Trophoblast cell (in vitro differentiated cells and primary cell): Measurements from ENCODE around the gene SLC2A4RG.

Source experiments
- DNase-seq, 2 donors: peaks; one replicate each; pipeline ENCODE4 v3.0.0-alpha.2; 2016
- H2AFZ ChIP-seq: 2 replicates; pipeline ENCODE4 v1.6.1; 2013; ENCODE audit warnings: low read length, moderate library complexity, mild to moderate bottlenecking; ENCODE audit not compliant: insufficient read depth, poor library complexity
- H2AK5ac ChIP-seq: 2 replicates; pipeline ENCODE4 v1.6.1; 2013; ENCODE audit warnings: mild to moderate bottlenecking, low read length
- H2BK120ac ChIP-seq: 2 replicates; pipeline ENCODE4 v1.6.1; 2013; ENCODE audit warnings: low read length, mild to moderate bottlenecking, moderate library complexity; ENCODE audit not compliant: insufficient read depth, poor library complexity
- H2BK12ac ChIP-seq: 2 replicates; pipeline ENCODE4 v1.6.1; 2013; ENCODE audit warnings: mild to moderate bottlenecking, low read length, moderate library complexity
- H2BK5ac ChIP-seq: 2 replicates; pipeline ENCODE4 v1.6.1; 2013; ENCODE audit warnings: low read length, low read depth, moderate library complexity, mild to moderate bottlenecking; ENCODE audit not compliant: poor library complexity
- H3K14ac ChIP-seq: 2 replicates; pipeline ENCODE4 v1.6.1; 2013; ENCODE audit warnings: mild to moderate bottlenecking, low read length
- H3K18ac ChIP-seq: 2 replicates; pipeline ENCODE4 v1.6.1; 2013; ENCODE audit warnings: mild to moderate bottlenecking, low read length
- H3K23ac ChIP-seq: 2 replicates; pipeline ENCODE4 v1.6.1; 2013; ENCODE audit warnings: low read length
- H3K27ac ChIP-seq: 2 replicates; pipeline ENCODE4 v1.5.1; 2013; ENCODE audit warnings: low read depth, mild to moderate bottlenecking, inconsistent platforms, low read length, moderate library complexity
- H3K27me3 ChIP-seq: 2 replicates; pipeline ENCODE4 v1.6.1; 2013; ENCODE audit warnings: inconsistent platforms, mild to moderate bottlenecking, low read length, moderate library complexity; ENCODE audit not compliant: insufficient read depth
- H3K36me3 ChIP-seq, 2 experiments: 1 replicate in 1 of 2; 2 replicates in 1 of 2; pipeline ENCODE4 v1.6.1; 2013; ENCODE audit warnings: low read length in 2 of 2, mild to moderate bottlenecking in 2 of 2, moderate library complexity in 1 of 2; ENCODE audit not compliant: insufficient read depth in 2 of 2, control insufficient read depth in 1 of 2
- H3K4ac ChIP-seq: 2 replicates; pipeline ENCODE4 v1.6.1; 2013; ENCODE audit warnings: low read depth, mild to moderate bottlenecking, low read length, moderate library complexity
- H3K4me1 ChIP-seq, 2 experiments: 1 replicate in 1 of 2; 2 replicates in 1 of 2; pipeline ENCODE4 v1.6.1; 2013; ENCODE audit warnings: low read length in 2 of 2, mild to moderate bottlenecking in 2 of 2, moderate library complexity in 1 of 2; ENCODE audit not compliant: insufficient read depth in 2 of 2, control insufficient read depth in 1 of 2
- H3K4me2 ChIP-seq: 2 replicates; pipeline ENCODE4 v1.6.1; 2013; ENCODE audit warnings: inconsistent platforms, mild to moderate bottlenecking, low read length, moderate library complexity
- H3K4me3 ChIP-seq: 2 replicates; pipeline ENCODE4 v1.5.1; 2013; ENCODE audit warnings: mild to moderate bottlenecking, low read depth, low read length, inconsistent platforms
- H3K79me1 ChIP-seq: one replicate; pipeline ENCODE4 v1.6.1; 2013; ENCODE audit warnings: low read length
- H3K79me2 ChIP-seq: 2 replicates; pipeline ENCODE4 v1.6.1; 2013; ENCODE audit warnings: low read length, mild to moderate bottlenecking; ENCODE audit not compliant: control insufficient read depth, insufficient read depth, poor library complexity
- H3K9ac ChIP-seq: 2 replicates; pipeline ENCODE4 v1.6.1; 2013; ENCODE audit warnings: mild to moderate bottlenecking, low read length
- H3K9me3 ChIP-seq: 2 replicates; pipeline ENCODE4 v1.6.1; 2013; ENCODE audit warnings: low read depth, mild to moderate bottlenecking, control low read depth, inconsistent platforms, low read length; ENCODE audit not compliant: insufficient read depth
- H4K12ac ChIP-seq: 2 replicates; pipeline ENCODE4 v1.6.1; 2013; ENCODE audit warnings: low read depth, mild to moderate bottlenecking, low read length, moderate library complexity
- H4K8ac ChIP-seq: 2 replicates; pipeline ENCODE4 v1.6.1; 2013; ENCODE audit warnings: low read depth, mild to moderate bottlenecking, low read length, moderate library complexity
- H4K91ac ChIP-seq: one replicate; pipeline ENCODE4 v1.6.1; 2013; ENCODE audit warnings: low read depth, mild to moderate bottlenecking, low read length, moderate library complexity
- WGBS: extraction: QIAGEN DNeasy Blood & Tissue Kit; methylation state at CpG from one replicate; pipeline ENCODE4 v1.1.7; 2013; ENCODE audit warnings: missing lambda C conversion rate; ENCODE audit not compliant: insufficient read length, insufficient coverage; ENCODE audit errors: extremely low coverage; 5-methylcytosine and 5-hydroxymethylcytosine counted together

The SLC2A4RG gene

GRCh38 chr20:63781181-63781580, 41.6 kb downstream of the SLC2A4RG start:
- DNase-seq, result no peak
- no peak overlapping the region for H3K4ac ChIP-seq
- no peaks in the 10 kb centered on the region for H3K4me1 ChIP-seq
- H4K91ac ChIP-seq, result no peak overlapping the region
- H3K36me3 ChIP-seq, result peaks cover 0 to 2% of the 10 kb centered on the region in 2 experiments
- no peaks in the 10 kb centered on the region for H3K79me1 ChIP-seq
- no peak overlapping the region for H3K27ac ChIP-seq
- H2AK5ac ChIP-seq, result no peak overlapping the region
- H3K27me3 ChIP-seq, result no peaks in the 10 kb centered on the region
- no peak overlapping the region for H2BK5ac ChIP-seq
- no peak overlapping the region for H3K14ac ChIP-seq
- H3K9me3 ChIP-seq, result peaks cover 7% of the 10 kb centered on the region
- no peaks in the 10 kb centered on the region for H3K79me2 ChIP-seq
- no peak overlapping the region for H3K4me3 ChIP-seq
- H2BK12ac ChIP-seq, result no peak overlapping the region
- no peak overlapping the region for H4K12ac ChIP-seq
- H3K23ac ChIP-seq, result no peak overlapping the region
- H3K18ac ChIP-seq, result no peak overlapping the region
- no peak overlapping the region for H2BK120ac ChIP-seq
- WGBS, result no CpG with 5 or more reads among the region's 14 CpGs
- no peak overlapping the region for H4K8ac ChIP-seq
- H3K4me2 ChIP-seq, result no peak overlapping the region
- no peak overlapping the region for H3K9ac ChIP-seq
- no peak overlapping the region for H2AFZ ChIP-seq

GRCh38 chr20:63782051-63782471, 42.5 kb downstream of the SLC2A4RG start:
- H3K9ac ChIP-seq, result no peak overlapping the region
- no peak overlapping the region for H3K4ac ChIP-seq
- H2BK120ac ChIP-seq, result no peak overlapping the region
- H3K36me3 ChIP-seq, result peaks cover 0 to 3% of the 10 kb centered on the region in 2 experiments
- no peak overlapping the region for H4K91ac ChIP-seq
- no peak overlapping the region for H3K27ac ChIP-seq
- H2BK12ac ChIP-seq, result no peak overlapping the region
- no peak overlapping the region for H3K14ac ChIP-seq
- H4K12ac ChIP-seq, result no peak overlapping the region
- H3K9me3 ChIP-seq, result peaks cover 4% of the 10 kb centered on the region
- H2AK5ac ChIP-seq, result no peak overlapping the region
- H3K4me2 ChIP-seq, result no peak overlapping the region
- H3K79me1 ChIP-seq, result no peaks in the 10 kb centered on the region
- no peaks in the 10 kb centered on the region for H3K27me3 ChIP-seq
- H3K18ac ChIP-seq, result no peak overlapping the region
- H2AFZ ChIP-seq, result no peak overlapping the region
- WGBS, result no CpG with 5 or more reads among the region's 18 CpGs
- no peak overlapping the region for H3K4me3 ChIP-seq
- H3K79me2 ChIP-seq, result no peaks in the 10 kb centered on the region
- H2BK5ac ChIP-seq, result no peak overlapping the region
- H4K8ac ChIP-seq, result no peak overlapping the region
- no peaks in the 10 kb centered on the region for H3K4me1 ChIP-seq
- H3K23ac ChIP-seq, result no peak overlapping the region
- DNase-seq, result peak; percentile 41 to 52

- WGBS, result no CpG with 5 or more reads among the region's 12 CpGs
- no peak overlapping the region for H2BK12ac ChIP-seq
These were observed 43.0 kb downstream of the SLC2A4RG start for GRCh38 chr20:63782521-63782971.

GRCh38 chr20:63783970-63784369, 44.4 kb downstream of the SLC2A4RG start:
- no peak overlapping the region for H3K4me2 ChIP-seq

More at GRCh38 chr20:63782521-63782971, 43.0 kb downstream of the SLC2A4RG start:
- H2BK5ac ChIP-seq, result no peak overlapping the region
- no peak overlapping the region for H3K18ac ChIP-seq
- no peaks in the 10 kb centered on the region for H3K79me1 ChIP-seq
- no peak overlapping the region for H2BK120ac ChIP-seq
- no peak for DNase-seq
- H3K9me3 ChIP-seq, result peaks cover 2% of the 10 kb centered on the region
- no peak overlapping the region for H2AFZ ChIP-seq
- no peak overlapping the region for H4K8ac ChIP-seq
- no peak overlapping the region for H3K4me2 ChIP-seq
- H3K36me3 ChIP-seq, result peaks cover 0 to 3% of the 10 kb centered on the region in 2 experiments
- no peak overlapping the region for H3K4me3 ChIP-seq
- H3K79me2 ChIP-seq, result no peaks in the 10 kb centered on the region
- no peak overlapping the region for H3K9ac ChIP-seq
- H3K27me3 ChIP-seq, result no peaks in the 10 kb centered on the region
- no peaks in the 10 kb centered on the region for H3K4me1 ChIP-seq
- H4K12ac ChIP-seq, result no peak overlapping the region
- no peak overlapping the region for H3K4ac ChIP-seq
- no peak overlapping the region for H3K23ac ChIP-seq
- no peak overlapping the region for H4K91ac ChIP-seq
- no peak overlapping the region for H3K27ac ChIP-seq
- H3K14ac ChIP-seq, result no peak overlapping the region
- no peak overlapping the region for H2AK5ac ChIP-seq

More at GRCh38 chr20:63783970-63784369, 44.4 kb downstream of the SLC2A4RG start:
- no peaks in the 10 kb centered on the region for H3K79me2 ChIP-seq
- no peak overlapping the region for H3K9ac ChIP-seq
- H4K12ac ChIP-seq, result no peak overlapping the region
- no peak overlapping the region for H4K8ac ChIP-seq
- no peak overlapping the region for H4K91ac ChIP-seq
- H2AFZ ChIP-seq, result no peak overlapping the region
- peaks cover 2 to 3% of the 10 kb centered on the region in 2 experiments for H3K36me3 ChIP-seq
- H2BK120ac ChIP-seq, result no peak overlapping the region
- no peak overlapping the region for H2AK5ac ChIP-seq
- H3K4me1 ChIP-seq, result no peaks in the 10 kb centered on the region
- H3K18ac ChIP-seq, result no peak overlapping the region
- no peak overlapping the region for H3K14ac ChIP-seq
- H2BK5ac ChIP-seq, result no peak overlapping the region
- no peaks in the 10 kb centered on the region for H3K27me3 ChIP-seq
- H3K9me3 ChIP-seq, result no peaks in the 10 kb centered on the region
- H3K4ac ChIP-seq, result no peak overlapping the region
- no peak overlapping the region for H3K4me3 ChIP-seq
- no peak overlapping the region for H2BK12ac ChIP-seq
- DNase-seq, result no peak
- WGBS, result no CpG with 5 or more reads among the region's 16 CpGs
- no peak overlapping the region for H3K27ac ChIP-seq
- H3K79me1 ChIP-seq, result no peaks in the 10 kb centered on the region
- H3K23ac ChIP-seq, result no peak overlapping the region
